ENCODE data around the gene UGP2. TPM values are rescaled to one million over a fixed set of nuclear protein-coding genes. Genes with fewer than 3 reads are reported as not detected.
A peak's percentile ranks its signal among the peaks of the same experiment; 100 is the strongest.

The UGP2 gene
- total RNA-seq: 100 to 1,000 TPM in 2 of 4 donors, 10 to 100 TPM in 2; 85.4 to 125 (median 106) TPM

DNA sequence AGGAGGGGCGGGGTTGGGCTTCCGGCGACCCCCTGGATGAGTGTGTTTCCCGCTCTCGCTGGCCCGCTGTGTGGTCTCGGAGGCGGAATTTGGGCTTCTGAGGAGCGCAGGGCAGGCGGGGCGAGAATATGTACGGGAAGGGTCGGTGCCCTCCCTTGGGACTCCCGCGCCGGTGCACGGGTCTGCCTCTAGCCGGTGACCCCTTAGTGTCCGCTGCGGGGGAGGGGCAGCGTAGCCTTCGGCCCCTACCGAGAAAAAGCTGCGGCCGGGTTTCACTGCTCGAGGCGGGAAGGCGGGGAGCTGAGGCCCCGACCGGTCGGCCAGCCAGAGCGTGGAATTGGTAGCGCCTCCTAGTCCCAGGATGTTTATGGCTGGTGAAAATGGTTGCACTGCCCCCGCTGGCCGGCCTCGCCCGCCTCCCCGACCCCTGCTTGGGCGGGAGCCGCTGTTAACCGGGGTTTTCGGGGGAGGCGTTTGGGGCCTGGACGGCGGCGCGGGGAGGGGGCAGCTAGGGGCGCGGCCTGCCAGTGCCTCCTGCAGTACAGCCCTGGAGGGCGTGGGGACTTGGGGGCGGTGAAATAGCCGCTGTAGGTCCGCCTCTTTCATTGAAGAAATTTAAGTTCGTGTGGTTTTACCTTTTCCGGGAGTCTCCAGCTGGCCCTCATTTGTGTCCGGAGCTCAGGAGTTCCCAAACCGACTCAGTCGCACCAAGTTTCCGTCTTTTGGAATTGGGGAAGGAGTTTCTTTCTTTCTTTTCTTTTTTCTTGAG is at the start of gene UGP2:
UGP2 (plus strand) TSS at position 643 of the 769 bp plus-strand sequence. CDS start 290 bp downstream, outside the sequence.
- Histone ChIP-seq H3K9me3 (no peaks in the 10 kb centered on the region), H3K36me3 (no peaks in the 10 kb centered on the region), H3K4me3 (peak within 1 kb of the TSS; percentile 75 to 93 (median 87)), H3K4me1 (peaks cover 0 to 28% (median 0%) of the 10 kb centered on the region in 4 donors), H3K27me3 (no peaks in the 10 kb centered on the region), H3K27ac (peak within 1 kb of the TSS; percentile 97 to 99 (median 98))
- DNase-seq: peak; percentile 88 to 95 (median 91)
- TF ChIP-seq, protein P1, sequence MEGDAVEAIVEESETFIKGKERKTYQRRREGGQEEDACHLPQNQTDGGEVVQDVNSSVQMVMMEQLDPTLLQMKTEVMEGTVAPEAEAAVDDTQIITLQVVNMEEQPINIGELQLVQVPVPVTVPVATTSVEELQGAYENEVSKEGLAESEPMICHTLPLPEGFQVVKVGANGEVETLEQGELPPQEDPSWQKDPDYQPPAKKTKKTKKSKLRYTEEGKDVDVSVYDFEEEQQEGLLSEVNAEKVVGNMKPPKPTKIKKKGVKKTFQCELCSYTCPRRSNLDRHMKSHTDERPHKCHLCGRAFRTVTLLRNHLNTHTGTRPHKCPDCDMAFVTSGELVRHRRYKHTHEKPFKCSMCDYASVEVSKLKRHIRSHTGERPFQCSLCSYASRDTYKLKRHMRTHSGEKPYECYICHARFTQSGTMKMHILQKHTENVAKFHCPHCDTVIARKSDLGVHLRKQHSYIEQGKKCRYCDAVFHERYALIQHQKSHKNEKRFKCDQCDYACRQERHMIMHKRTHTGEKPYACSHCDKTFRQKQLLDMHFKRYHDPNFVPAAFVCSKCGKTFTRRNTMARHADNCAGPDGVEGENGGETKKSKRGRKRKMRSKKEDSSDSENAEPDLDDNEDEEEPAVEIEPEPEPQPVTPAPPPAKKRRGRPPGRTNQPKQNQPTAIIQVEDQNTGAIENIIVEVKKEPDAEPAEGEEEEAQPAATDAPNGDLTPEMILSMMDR (IDR thresholded peaks at IDR 0.05): peak in 3 of 6 experiments; percentile 8 to 25 (median 20)
- peak; percentile 61 to 85 for TF ChIP-seq POLR2A (IDR thresholded peaks at IDR 0.05)

DNA sequence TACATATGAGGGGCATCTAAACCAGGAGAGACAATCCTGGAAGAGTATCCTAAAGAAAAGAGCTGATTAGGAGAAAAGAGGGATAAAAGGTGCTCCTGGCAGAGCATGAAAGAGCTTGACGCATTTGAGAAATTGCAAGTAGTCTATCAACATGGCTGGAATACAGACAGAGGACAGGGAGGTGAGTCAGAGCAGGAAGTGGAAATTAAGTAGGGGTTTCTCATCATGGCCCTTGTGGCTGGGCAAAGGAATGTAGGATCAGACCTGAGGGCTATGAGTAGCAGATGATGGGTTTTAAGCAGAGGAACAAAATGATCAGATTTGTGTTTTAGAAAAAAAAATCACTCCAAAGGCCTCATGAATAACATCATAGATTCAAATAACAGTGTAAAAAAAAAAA is 49.2 kb upstream of the UGP2 start:
- H3K4me1 ChIP-seq: no peaks in the 10 kb centered on the region
- TF ChIP-seq, protein P1 (IDR thresholded peaks at IDR 0.05): no peak
- no peak for TF ChIP-seq POLR2A (IDR thresholded peaks at IDR 0.05)
- DNase-seq: no peak
- H3K27ac ChIP-seq: no peak overlapping the region
- no peak overlapping the region for H3K4me3 ChIP-seq
- H3K36me3 ChIP-seq: no peaks in the 10 kb centered on the region
- H3K27me3 ChIP-seq: no peaks in the 10 kb centered on the region
- H3K9me3 ChIP-seq: no peaks in the 10 kb centered on the region

DNA sequence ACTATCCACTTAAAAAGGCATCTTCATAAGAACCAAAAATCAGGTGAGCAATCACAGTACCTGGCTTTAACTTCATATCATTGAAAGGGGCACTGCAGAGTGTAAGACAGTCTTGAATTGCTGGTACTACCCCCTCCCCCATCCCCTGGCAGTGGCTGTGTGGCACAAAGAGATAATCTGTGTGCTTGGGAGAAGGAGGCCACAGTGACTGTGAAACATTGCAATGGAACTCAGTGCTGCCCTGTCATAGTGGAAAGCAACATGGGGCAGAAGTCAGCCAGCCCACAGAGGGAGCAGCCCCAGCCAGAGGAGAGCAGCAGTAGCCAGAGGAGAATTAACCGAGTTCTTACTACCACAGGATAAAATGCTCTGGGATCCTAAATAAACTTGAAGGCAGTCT is 45.3 kb upstream of the UGP2 start:
- H3K9me3 ChIP-seq: no peaks in the 10 kb centered on the region
- no peaks in the 10 kb centered on the region for H3K4me1 ChIP-seq
- TF ChIP-seq POLR2A (IDR thresholded peaks at IDR 0.05): no peak
- TF ChIP-seq, protein P1 (IDR thresholded peaks at IDR 0.05): no peak
- H3K27me3 ChIP-seq: no peaks in the 10 kb centered on the region
- no peaks in the 10 kb centered on the region for H3K36me3 ChIP-seq
- no peak overlapping the region for H3K4me3 ChIP-seq
- H3K27ac ChIP-seq: no peak overlapping the region
- DNase-seq: no peak

DNA sequence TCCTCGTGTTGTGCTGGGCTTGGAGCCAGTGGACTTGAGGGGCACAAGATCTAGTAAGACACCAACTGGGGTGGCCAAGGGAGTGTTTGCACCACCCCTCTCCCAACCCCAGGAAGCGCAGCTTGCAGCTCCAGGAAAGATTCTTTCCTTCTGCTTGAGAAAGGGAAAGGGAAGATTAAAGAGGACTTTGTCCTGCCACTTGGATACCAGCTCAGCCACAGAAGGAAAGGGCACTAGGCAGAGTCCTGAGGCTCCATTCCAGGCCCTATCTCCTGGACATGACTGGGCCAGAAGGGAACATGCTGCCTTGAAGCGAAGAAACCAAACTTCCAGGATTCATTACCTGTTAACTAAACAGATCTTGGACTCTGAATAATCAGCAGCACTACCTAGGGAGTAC is 44.9 kb upstream of the UGP2 start:
- Histone ChIP-seq H3K9me3 (no peaks in the 10 kb centered on the region), H3K4me1 (no peaks in the 10 kb centered on the region), H3K27ac (no peak overlapping the region), H3K27me3 (no peaks in the 10 kb centered on the region), H3K36me3 (no peaks in the 10 kb centered on the region), H3K4me3 (no peak overlapping the region)
- TF ChIP-seq, protein P1 (IDR thresholded peaks at IDR 0.05): no peak
- TF ChIP-seq POLR2A (IDR thresholded peaks at IDR 0.05): no peak
- no peak for DNase-seq

DNA sequence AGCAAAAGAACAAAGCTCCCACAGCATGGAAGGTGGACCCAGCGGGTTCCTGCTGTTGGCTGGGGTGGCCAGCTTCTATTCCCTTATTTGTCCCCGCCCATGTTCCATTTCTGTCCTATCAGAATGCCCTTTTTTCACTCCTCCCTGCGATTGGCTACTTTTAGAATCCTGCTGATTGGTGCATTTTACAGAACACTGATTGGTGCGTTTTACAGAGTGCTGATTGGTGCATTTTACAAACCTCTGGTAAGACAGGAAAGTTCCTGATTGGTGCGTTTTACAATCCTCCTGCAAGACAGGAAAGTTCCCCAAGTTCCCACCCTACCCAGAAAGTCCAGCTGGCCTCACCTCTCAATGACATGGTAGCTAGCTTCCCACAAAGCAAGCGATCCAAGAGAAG is 40.2 kb upstream of the UGP2 start:
- Histone ChIP-seq H3K9me3 (no peaks in the 10 kb centered on the region), H3K4me1 (no peaks in the 10 kb centered on the region)
- TF ChIP-seq, protein P1 (IDR thresholded peaks at IDR 0.05): no peak
- no peak for TF ChIP-seq POLR2A (IDR thresholded peaks at IDR 0.05)

More for the DNA sequence above, 40.2 kb upstream of the UGP2 start:
- no peak for DNase-seq
- Histone ChIP-seq H3K27ac (no peak overlapping the region), H3K27me3 (no peaks in the 10 kb centered on the region), H3K4me3 (no peak overlapping the region), H3K36me3 (no peaks in the 10 kb centered on the region)

Measured in Peyer's patch (tissue), 4 donors.